CD4-positive, alpha-beta T cell treated with Interferon gamma for 1 hour (primary cell): ENCODE results near the gene FAM72D.
A peak's percentile ranks its signal among the peaks of the same experiment; 100 is the strongest.
"Not testable (repeated sequence)": the region's sequence is repeated elsewhere in the genome, so short reads cannot be mapped to it uniquely, and the experiment has no call there.

Source experiments
- DNase-seq: peaks from one replicate; pipeline ENCODE4 v3.0.0-alpha.2; 2020

The FAM72D gene

GRCh38 chr1:145095284-145096057, at the start of gene FAM72D, which contains the start of gene SRGAP2B:
FAM72D (plus strand) TSS chr1:145095974; CDS start chr1:145096848, 874 bp downstream.
SRGAP2B (minus strand) TSS chr1:145095328; CDS start chr1:145092901, 2,427 bp downstream.
- DNase-seq = not testable (repeated sequence)

GRCh38 chr1:145047553-145047952, 48.2 kb upstream of the FAM72D start:
- not testable (repeated sequence) for DNase-seq

- DNase-seq = not testable (repeated sequence)
Measured at GRCh38 chr1:145048181-145048856, 47.5 kb upstream of the FAM72D start.

- not testable (repeated sequence) for DNase-seq
Measured at GRCh38 chr1:145052019-145052776, 43.6 kb upstream of the FAM72D start.

- DNase-seq = not testable (repeated sequence)
Measured at GRCh38 chr1:145053428-145053827, 42.3 kb upstream of the FAM72D start.

- DNase-seq = not testable (repeated sequence)
Measured at GRCh38 chr1:145055217-145055760, 40.5 kb upstream of the FAM72D start.

- DNase-seq = peak; percentile 1
Measured at GRCh38 chr1:145058184-145058583, 37.6 kb upstream of the FAM72D start.

GRCh38 chr1:145063285-145063684, 32.5 kb upstream of the FAM72D start:
- not testable (repeated sequence) for DNase-seq

GRCh38 chr1:145063941-145064648, 31.7 kb upstream of the FAM72D start:
- DNase-seq = not testable (repeated sequence)

- DNase-seq = not testable (repeated sequence)
Measured at GRCh38 chr1:145065194-145065826, 30.5 kb upstream of the FAM72D start.

- DNase-seq = not testable (repeated sequence)
Measured at GRCh38 chr1:145066486-145066885, 29.3 kb upstream of the FAM72D start.

- not testable (repeated sequence) for DNase-seq
Measured at GRCh38 chr1:145071569-145071968, 24.2 kb upstream of the FAM72D start.

- not testable (repeated sequence) for DNase-seq
Measured at GRCh38 chr1:145074021-145074559, 21.7 kb upstream of the FAM72D start.

- not testable (repeated sequence) for DNase-seq
Measured at GRCh38 chr1:145076877-145077276, 18.9 kb upstream of the FAM72D start.

GRCh38 chr1:145077872-145078786, 17.6 kb upstream of the FAM72D start:
- not testable (repeated sequence) for DNase-seq

- DNase-seq = not testable (repeated sequence)
Measured at GRCh38 chr1:145078787-145079370, 16.9 kb upstream of the FAM72D start.

- peak; percentile 5 for DNase-seq
Measured at GRCh38 chr1:145079737-145080136, 16.0 kb upstream of the FAM72D start.

GRCh38 chr1:145080193-145080592, 15.6 kb upstream of the FAM72D start:
- not testable (repeated sequence) for DNase-seq

GRCh38 chr1:145082483-145083255, 13.1 kb upstream of the FAM72D start:
- DNase-seq = not testable (repeated sequence)
